ENCODE results near the gene AKAP3. TPM values are rescaled to one million over a fixed set of nuclear protein-coding genes. Genes with fewer than 3 reads are reported as not detected.

Gene AKAP3
- total and polyA plus RNA-seq, 10 of the 15 experiments (the other 5 are each of a cell fraction or from before 2014, with no cell fraction given), result 0.40 to 2.4 (median 1.3) TPM

GRCh38 chr12:4604684-4605193 is 44.1 kb downstream of the AKAP3 start (continued):
- TF ChIP-seq CUX1 (IDR thresholded peaks at IDR 0.05; ENCODE audit: insufficient replicate concordance, low read depth, low read length) (no peak), BRCA1 (IDR thresholded peaks at IDR 0.05; ENCODE audit: low read depth, low read length) (no peak), E2F4 (IDR thresholded peaks at IDR 0.05; ENCODE audit: low read depth, low read length) (no peak), ZBTB4 (CRISPR knock-in tag; IDR thresholded peaks at IDR 0.05) (no peak), SKIL (IDR thresholded peaks at IDR 0.05; ENCODE audit: low read depth, poor library complexity, severe bottlenecking) (no peak), MYB (IDR thresholded peaks at IDR 0.05; ENCODE audit: borderline replicate concordance, low read depth, low read length) (no peak), POU2F2 (IDR thresholded peaks at IDR 0.05; ENCODE audit: borderline replicate concordance, low read depth, low read length) (peak; percentile 5; the same call in 1 of the 3 replicates), RELB (IDR thresholded peaks at IDR 0.05; ENCODE audit: low read depth) (peak; percentile 76), IKZF2 (IDR thresholded peaks at IDR 0.05) (0 out of 4 replicates have a peak, but pooled peaks have one; percentile 34 to 48), CHD4 (IDR thresholded peaks at IDR 0.05) (no peak), RB1 (IDR thresholded peaks at IDR 0.05; ENCODE audit: borderline replicate concordance) (peak; percentile 85; the same call in 1 of the 2 replicates), ASH2L (IDR thresholded peaks at IDR 0.05; ENCODE audit: borderline replicate concordance, low read depth) (0 out of 2 replicates have a peak, but pooled peaks have one; percentile 76), TCF3 (IDR thresholded peaks at IDR 0.05; ENCODE audit: borderline replicate concordance, insufficient read depth, low read depth, low read length) (no peak)
